IPS-20b (cell line): Measurements from ENCODE around the gene CMBL.

ENCODE experiments used
- H3K27ac ChIP-seq: one replicate; pipeline ENCODE4 v1.5.1; 2013; ENCODE audit warnings: low read length
- H3K27me3 ChIP-seq: 2 replicates; pipeline ENCODE4 v1.6.1; 2013; ENCODE audit warnings: mild to moderate bottlenecking, low read length, inconsistent platforms; ENCODE audit not compliant: insufficient read depth
- H3K36me3 ChIP-seq: 2 replicates; pipeline ENCODE4 v1.6.1; 2013; ENCODE audit warnings: low read depth, mild to moderate bottlenecking, inconsistent platforms, low read length, moderate library complexity; ENCODE audit not compliant: insufficient read depth
- H3K4me1 ChIP-seq: 2 replicates; pipeline ENCODE4 v1.6.1; 2013; ENCODE audit warnings: mild to moderate bottlenecking, control low read depth, inconsistent platforms, low read length, moderate library complexity; ENCODE audit not compliant: insufficient read depth
- H3K4me3 ChIP-seq: 2 replicates; pipeline ENCODE4 v1.5.1; 2013; ENCODE audit warnings: mild to moderate bottlenecking, low read length, inconsistent platforms
- H3K9ac ChIP-seq: 2 replicates; pipeline ENCODE4 v1.6.1; 2013; ENCODE audit warnings: low read depth, mild to moderate bottlenecking, inconsistent platforms, low read length, moderate library complexity
- H3K9me3 ChIP-seq: 2 replicates; pipeline ENCODE4 v1.6.1; 2013; ENCODE audit warnings: mild to moderate bottlenecking, low read depth, low read length, inconsistent platforms; ENCODE audit not compliant: insufficient read depth

Gene CMBL

DNA sequence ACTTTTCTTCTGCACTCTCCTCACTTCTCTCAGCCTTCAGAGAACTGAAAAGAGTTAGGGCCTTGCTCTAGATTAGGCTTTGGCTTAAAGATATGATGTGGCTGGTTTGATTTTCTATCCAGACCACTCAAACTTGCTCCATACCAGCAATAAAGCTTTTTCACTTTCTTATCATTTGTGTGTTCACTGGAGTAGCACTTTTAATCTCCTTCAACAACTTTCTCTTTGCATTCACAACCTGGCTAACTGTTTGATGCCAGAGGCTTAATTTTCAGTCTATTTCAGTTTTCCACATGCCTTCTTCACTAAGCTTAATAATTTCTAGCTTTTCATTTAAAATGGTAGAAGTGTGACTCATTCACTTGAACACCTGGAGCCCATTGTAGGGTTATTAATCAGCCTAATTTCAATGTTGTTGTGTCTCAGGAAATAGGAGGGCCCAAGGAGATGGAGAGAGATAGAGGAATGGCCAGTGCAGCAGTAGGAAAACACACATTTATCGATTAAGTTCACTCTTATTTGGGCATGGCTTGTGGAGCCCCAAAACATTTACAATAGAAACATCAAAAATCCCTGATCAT lies 64.0 kb downstream of the CMBL start:
- Histone ChIP-seq H3K36me3 (peaks cover 1% of the 10 kb centered on the region; the same call in 1 of the 2 replicates), H3K27ac (no peak overlapping the region), H3K4me3 (no peak overlapping the region), H3K27me3 (no peaks in the 10 kb centered on the region), H3K4me1 (no peaks in the 10 kb centered on the region), H3K9me3 (no peaks in the 10 kb centered on the region), H3K9ac (no peak overlapping the region)

DNA sequence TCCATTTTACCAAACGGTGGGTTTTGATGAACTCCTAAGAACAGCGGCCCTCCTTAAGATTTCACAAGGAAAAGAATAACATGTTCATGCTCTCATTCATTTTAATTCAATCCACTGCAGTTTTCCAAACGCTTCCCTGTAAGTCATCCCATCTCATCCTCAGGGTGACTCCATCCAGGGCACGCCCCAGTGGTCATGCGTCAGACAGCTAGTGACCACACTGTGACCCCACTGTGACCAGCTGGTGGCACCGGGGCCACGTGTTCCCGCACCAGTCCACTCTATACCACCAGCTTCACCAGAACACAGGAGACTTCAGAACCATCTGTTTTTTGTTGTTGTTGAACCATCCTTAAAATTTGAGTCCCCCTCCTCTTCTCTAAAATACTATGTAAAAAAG lies 72.4 kb downstream of the CMBL start:
- Histone ChIP-seq H3K36me3 (peaks cover 19% of the 10 kb centered on the region), H3K9ac (no peak overlapping the region), H3K27ac (no peak overlapping the region), H3K4me1 (no peaks in the 10 kb centered on the region), H3K27me3 (no peaks in the 10 kb centered on the region), H3K9me3 (no peaks in the 10 kb centered on the region), H3K4me3 (no peak overlapping the region)

DNA sequence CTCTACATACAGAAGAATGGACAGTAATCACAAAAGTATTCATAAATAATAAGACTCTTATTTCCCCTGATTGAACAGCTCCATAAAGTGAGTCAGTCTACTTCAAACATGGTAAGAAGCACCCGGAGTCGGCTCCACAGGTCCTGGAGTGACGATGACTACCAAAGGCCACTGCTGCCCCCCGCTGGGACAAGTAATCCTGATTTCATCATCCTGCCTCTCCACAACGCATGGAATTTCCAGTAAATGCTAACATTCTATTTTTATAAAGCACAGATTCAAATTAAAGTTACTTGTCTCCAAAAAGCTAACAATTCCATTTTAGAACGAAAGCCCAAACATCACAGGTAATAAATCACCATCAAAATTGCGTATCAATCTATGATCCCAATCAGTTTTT lies 74.2 kb downstream of the CMBL start:
- H3K4me1 ChIP-seq = no peaks in the 10 kb centered on the region
- no peaks in the 10 kb centered on the region for H3K27me3 ChIP-seq
- no peaks in the 10 kb centered on the region for H3K9me3 ChIP-seq
- H3K36me3 ChIP-seq = peaks cover 21% of the 10 kb centered on the region
- no peak overlapping the region for H3K27ac ChIP-seq
- H3K4me3 ChIP-seq = no peak overlapping the region
- no peak overlapping the region for H3K9ac ChIP-seq

DNA sequence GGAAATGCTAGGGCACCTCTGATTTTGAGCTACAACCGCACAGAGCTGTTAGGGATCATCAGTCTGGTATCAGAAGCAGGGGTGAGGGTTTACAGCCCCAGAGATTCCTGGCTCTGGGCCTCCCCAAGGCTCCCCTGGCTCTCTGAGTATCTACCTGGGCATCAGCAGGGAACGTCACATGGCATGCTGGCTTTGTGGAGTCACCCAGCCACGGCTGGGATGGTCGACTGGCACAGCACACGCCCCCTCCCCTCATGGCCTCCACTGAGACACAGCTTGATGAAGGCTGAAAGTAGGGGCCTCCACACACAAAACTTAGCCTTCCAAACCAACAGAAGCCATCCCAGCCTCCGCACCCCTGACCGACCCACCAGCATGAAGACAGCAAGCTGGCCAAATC lies 74.7 kb downstream of the CMBL start:
- H3K27me3 ChIP-seq = no peaks in the 10 kb centered on the region
- no peak overlapping the region for H3K9ac ChIP-seq
- H3K36me3 ChIP-seq = peaks cover 20% of the 10 kb centered on the region
- H3K4me1 ChIP-seq = no peaks in the 10 kb centered on the region
- H3K9me3 ChIP-seq = no peaks in the 10 kb centered on the region
- no peak overlapping the region for H3K27ac ChIP-seq
- H3K4me3 ChIP-seq = no peak overlapping the region

DNA sequence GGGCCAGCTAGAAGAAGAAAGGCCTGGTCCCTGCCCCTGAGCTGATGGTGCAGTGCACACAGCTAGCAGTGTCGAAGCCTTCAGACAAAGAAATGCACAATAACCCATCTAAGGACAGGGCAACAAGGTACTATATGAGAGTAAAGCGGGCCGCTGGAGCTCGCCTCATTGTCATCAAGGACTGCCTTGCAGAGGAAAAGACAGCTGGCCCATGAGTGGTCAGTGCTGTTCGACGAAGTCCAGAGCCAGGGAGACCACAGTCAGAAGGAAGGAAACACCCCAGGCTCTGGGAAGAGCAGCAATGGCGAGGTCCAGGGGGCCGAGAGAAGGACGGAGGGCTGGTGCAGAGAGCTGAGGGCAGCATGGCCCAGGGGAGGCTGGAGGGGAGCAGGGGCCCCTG lies 75.3 kb downstream of the CMBL start:
- H3K36me3 ChIP-seq = peaks cover 20% of the 10 kb centered on the region
- no peaks in the 10 kb centered on the region for H3K4me1 ChIP-seq
- H3K9me3 ChIP-seq = no peaks in the 10 kb centered on the region
- H3K4me3 ChIP-seq = no peak overlapping the region
- no peaks in the 10 kb centered on the region for H3K27me3 ChIP-seq
- H3K27ac ChIP-seq = no peak overlapping the region
- H3K9ac ChIP-seq = no peak overlapping the region

DNA sequence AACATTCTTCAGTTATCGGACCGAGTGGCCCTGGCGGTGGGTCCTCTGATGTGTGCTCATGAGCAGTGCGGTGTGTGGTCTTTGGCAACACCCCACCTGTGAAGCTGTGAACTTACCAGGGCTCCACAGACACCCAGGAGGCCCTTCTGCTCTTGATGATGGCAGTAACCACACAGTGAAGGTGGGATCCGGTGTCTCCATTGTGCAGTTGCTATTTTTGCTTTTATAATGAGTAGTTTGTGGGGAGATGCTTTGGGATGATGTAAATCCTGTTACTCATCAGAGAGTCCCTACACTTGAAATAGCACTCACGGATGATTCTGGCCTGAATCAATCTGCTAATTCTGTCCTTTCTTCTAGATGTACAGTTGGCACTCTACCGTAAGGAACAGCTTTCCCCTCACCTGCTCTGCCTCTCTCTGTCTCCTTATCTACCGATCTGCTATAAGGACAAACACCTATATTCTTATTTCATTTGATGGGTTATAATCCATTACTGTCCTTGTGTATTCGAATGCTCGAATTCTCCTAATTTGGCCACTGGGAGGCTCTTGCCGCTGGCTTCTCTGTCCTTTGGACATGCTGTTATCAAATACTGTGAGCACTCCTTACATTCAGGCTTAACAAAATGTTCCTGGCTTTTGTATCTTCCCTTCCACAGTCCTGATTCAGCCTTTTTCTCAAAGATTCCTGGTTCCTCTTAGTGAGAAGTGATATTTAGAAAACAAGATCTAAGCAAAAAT lies 78.2 kb downstream of the CMBL start:
- peaks cover 6% of the 10 kb centered on the region; the same call in 1 of the 2 replicates for H3K36me3 ChIP-seq
- H3K4me3 ChIP-seq = no peak overlapping the region
- H3K9ac ChIP-seq = no peak overlapping the region
- H3K9me3 ChIP-seq = peaks cover 4% of the 10 kb centered on the region; the same call in 1 of the 2 replicates
- H3K27ac ChIP-seq = no peak overlapping the region
- H3K4me1 ChIP-seq = no peaks in the 10 kb centered on the region
- no peaks in the 10 kb centered on the region for H3K27me3 ChIP-seq

DNA sequence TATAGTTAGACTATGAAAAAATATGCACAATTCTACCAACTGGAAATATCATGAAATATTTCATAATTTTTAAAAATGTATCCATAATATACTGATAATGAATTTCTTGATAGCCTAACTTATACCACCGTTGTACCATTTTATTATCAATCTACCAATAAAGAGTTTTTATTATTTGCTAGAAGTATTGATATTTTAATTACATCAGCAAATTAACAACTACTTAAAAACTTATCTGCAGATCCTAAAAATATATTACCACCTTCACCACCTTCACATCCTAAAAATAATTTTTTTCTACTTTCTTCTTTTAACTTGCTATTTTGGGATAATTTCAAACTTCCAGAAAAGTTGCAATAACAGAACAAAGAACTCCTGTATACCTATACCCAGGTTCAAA lies 79.4 kb downstream of the CMBL start:
- H3K27ac ChIP-seq = no peak overlapping the region
- no peaks in the 10 kb centered on the region for H3K27me3 ChIP-seq
- H3K4me1 ChIP-seq = no peaks in the 10 kb centered on the region
- H3K4me3 ChIP-seq = no peak overlapping the region
- H3K36me3 ChIP-seq = peaks cover 5% of the 10 kb centered on the region; the same call in 1 of the 2 replicates
- no peak overlapping the region for H3K9ac ChIP-seq
- peaks cover 5% of the 10 kb centered on the region; the same call in 1 of the 2 replicates for H3K9me3 ChIP-seq
